Transverse colon (tissue), 4 donors: Measurements from ENCODE around the gene CABLES2. TPM values are rescaled to one million over a fixed set of nuclear protein-coding genes. Genes with fewer than 3 reads are reported as not detected.

Experiments used
- DNase-seq: peaks from one replicate; pipeline ENCODE4 v3.0.0-alpha.2; 2019
- H3K27ac ChIP-seq, 4 donors: fragments of 200-600 bp; sonication (generic); 2 replicates each; pipeline ENCODE4 v1.5.1; 2016 to 2018; ENCODE audit warnings: inconsistent platforms in 4 of 4
- H3K27me3 ChIP-seq: fragments of 200-600 bp; sonication (generic); 2 replicates; pipeline ENCODE4 v1.5.1; 2017; ENCODE audit warnings: inconsistent platforms
- H3K36me3 ChIP-seq, 4 donors: fragments of 200-600 bp; sonication (generic); 2 replicates each; pipeline ENCODE4 v1.5.1; 2017 to 2019; ENCODE audit warnings: inconsistent platforms in 4 of 4
- H3K4me1 ChIP-seq, 4 donors: fragments of 200-600 bp; sonication (generic); 2 replicates each; pipeline ENCODE4 v1.5.1; 2017 to 2020; ENCODE audit warnings: inconsistent platforms in 4 of 4
- H3K4me3 ChIP-seq, 4 donors: fragments of 200-600 bp; sonication (generic); 1 replicate in 1 of 4; 2 replicates in 3 of 4; pipeline versions ENCODE4 v1.5.1 to v1.6.1; 2017 to 2019; ENCODE audit warnings: inconsistent platforms in 4 of 4
- H3K9me3 ChIP-seq, 2 donors: fragments of 200-600 bp; sonication (generic); 2 replicates each; pipeline ENCODE4 v1.5.1; 2017 to 2019; ENCODE audit warnings: inconsistent platforms in 2 of 2
- EP300 ChIP-seq: sonication (generic); formaldehyde crosslinking; IDR thresholded peaks from one replicate; pipeline ENCODE4 v1.6.1; 2017; ENCODE audit warnings: antibody characterized with exemption, low read depth
- POLR2A ChIP-seq: fragments of 450-650 bp; IDR thresholded peaks from one replicate; pipeline ENCODE4 v1.6.1; 2016; ENCODE audit warnings: antibody characterized with exemption, mild to moderate bottlenecking, moderate library complexity
- POLR2AphosphoS5 ChIP-seq, 3 donors: sonication (generic); formaldehyde crosslinking; IDR thresholded peaks; one replicate each; pipeline ENCODE4 v1.6.1; 2016; ENCODE audit warnings: antibody characterized with exemption in 3 of 3
- WGBS, 2 donors: methylation state at CpG; one replicate each; pipeline ENCODE4 v1.1.5; 2018; ENCODE audit warnings: low coverage in 1 of 2; 5-methylcytosine and 5-hydroxymethylcytosine counted together
- in situ Hi-C, 4 donors: fragments of 200-750 bp; cut with MboI; loops; one replicate each; pipeline versions ENCODE4 v1.15.0 to v1.15.1; 2017; ENCODE audit warnings: low sequenced_read_pairs in 3 of 4, low pct_ligation_motif_present in 1 of 4, low pct_unique_long_range_greater_than_20kb in 1 of 4
- intact Hi-C: fragments of 100-400 bp; cut with DNase I; formaldehyde crosslinking; loops from one replicate; pipeline ENCODE4 v1.15.1; 2023; ENCODE audit warnings: low total_unique reads
- total RNA-seq, 4 donors: library from RNA; depleted of rRNA; stranded (reverse); fragments of >200 nt; gene quantifications; one replicate each; pipeline ENCODE4 v1.1.0, GENCODE V29; 2016
- TF ChIP-seq, protein P1 (sequence below), 5 experiments: fragments of 200-600 bp in 3 of 5; fragments of 450-650 bp in 2 of 5; sonication (generic) in 3 of 5; IDR thresholded peaks; 1 replicate in 2 of 5; 2 replicates in 3 of 5; pipeline ENCODE4 v1.5.1; 2016 to 2017; ENCODE audit warnings: antibody characterized with exemption in 5 of 5, inconsistent platforms in 3 of 5, mild to moderate bottlenecking in 2 of 5, moderate library complexity in 1 of 5

CABLES2 gene
- total RNA-seq, 4 donors from 2014 or later: 3.7 to 10.1 (median 8.5) TPM

DNA sequence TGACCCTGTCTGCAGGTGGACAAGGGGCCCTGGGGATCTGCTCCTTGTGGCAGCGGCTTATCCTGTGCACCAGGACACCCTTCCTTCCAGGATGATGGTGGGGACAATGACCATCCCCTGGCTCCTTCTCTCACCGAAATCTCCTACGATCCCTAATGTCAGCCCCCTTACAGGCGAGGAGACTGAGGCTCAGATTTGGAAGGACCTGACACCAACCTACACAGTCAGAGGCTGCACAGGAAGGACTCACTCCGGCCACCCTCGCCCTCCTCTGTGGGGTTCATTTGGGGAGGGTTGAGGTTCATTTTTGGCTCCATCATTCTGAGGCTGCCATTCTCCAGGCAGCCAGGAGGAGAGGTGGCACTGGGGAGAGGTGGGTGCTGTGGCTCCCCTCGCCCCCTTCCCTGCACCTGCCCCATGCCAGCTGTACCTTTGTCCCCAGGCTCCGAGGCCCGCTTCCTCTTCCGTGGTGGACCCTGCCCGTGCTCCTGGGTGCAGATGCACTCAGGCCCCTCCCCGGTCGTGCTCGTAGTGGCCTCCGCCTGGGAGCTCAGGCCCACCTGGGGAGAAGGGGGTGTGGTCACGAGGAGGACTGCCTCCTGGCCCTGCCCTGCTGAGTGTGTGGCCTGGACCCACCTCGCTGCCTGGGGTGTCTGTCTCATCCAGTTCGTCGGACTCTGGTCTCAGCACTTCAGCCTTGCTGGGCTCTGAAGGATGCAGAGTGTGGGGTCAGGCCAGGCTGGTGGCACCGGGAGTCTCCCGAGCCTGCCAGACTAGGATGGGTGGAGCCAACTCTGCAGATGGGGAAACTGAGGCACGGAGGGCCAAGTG, 5.3 kb upstream of the CABLES2 start:
- H3K9me3 ChIP-seq: no peaks in the 10 kb centered on the region
- peak; percentile 88 for DNase-seq
- no peaks in the 10 kb centered on the region for H3K36me3 ChIP-seq
- H3K27ac ChIP-seq: peak overlapping the region; percentile 71 to 92 (median 83)
- in situ Hi-C loops (no loop called here), intact Hi-C loops (loop anchor here (5.0 to 10.0 kb wide), 3 partner anchors 85 to 758 kb away; no protein-coding TSS in a partner anchor)
- no peaks in the 10 kb centered on the region for H3K27me3 ChIP-seq
- H3K4me1 ChIP-seq: peaks cover 31 to 68% (median 59%) of the 10 kb centered on the region in 4 donors
- peak overlapping the region in 2 of 4 donors; percentile 17 to 19 for H3K4me3 ChIP-seq
- TF ChIP-seq POLR2A: peak; percentile 72
- TF ChIP-seq POLR2AphosphoS5 (IDR thresholded peaks at IDR 0.05): peak; percentile 74 to 79 (median 74)
- TF ChIP-seq, protein P1, sequence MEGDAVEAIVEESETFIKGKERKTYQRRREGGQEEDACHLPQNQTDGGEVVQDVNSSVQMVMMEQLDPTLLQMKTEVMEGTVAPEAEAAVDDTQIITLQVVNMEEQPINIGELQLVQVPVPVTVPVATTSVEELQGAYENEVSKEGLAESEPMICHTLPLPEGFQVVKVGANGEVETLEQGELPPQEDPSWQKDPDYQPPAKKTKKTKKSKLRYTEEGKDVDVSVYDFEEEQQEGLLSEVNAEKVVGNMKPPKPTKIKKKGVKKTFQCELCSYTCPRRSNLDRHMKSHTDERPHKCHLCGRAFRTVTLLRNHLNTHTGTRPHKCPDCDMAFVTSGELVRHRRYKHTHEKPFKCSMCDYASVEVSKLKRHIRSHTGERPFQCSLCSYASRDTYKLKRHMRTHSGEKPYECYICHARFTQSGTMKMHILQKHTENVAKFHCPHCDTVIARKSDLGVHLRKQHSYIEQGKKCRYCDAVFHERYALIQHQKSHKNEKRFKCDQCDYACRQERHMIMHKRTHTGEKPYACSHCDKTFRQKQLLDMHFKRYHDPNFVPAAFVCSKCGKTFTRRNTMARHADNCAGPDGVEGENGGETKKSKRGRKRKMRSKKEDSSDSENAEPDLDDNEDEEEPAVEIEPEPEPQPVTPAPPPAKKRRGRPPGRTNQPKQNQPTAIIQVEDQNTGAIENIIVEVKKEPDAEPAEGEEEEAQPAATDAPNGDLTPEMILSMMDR (IDR thresholded peaks at IDR 0.05): peak in 1 of 5 experiments; percentile 20
- TF ChIP-seq EP300: no peak
- WGBS, 2 donors: 58% methylated on average over 14 of the region's 22 CpGs; no CpG with 5 or more reads in 1 of the 2 donors

DNA sequence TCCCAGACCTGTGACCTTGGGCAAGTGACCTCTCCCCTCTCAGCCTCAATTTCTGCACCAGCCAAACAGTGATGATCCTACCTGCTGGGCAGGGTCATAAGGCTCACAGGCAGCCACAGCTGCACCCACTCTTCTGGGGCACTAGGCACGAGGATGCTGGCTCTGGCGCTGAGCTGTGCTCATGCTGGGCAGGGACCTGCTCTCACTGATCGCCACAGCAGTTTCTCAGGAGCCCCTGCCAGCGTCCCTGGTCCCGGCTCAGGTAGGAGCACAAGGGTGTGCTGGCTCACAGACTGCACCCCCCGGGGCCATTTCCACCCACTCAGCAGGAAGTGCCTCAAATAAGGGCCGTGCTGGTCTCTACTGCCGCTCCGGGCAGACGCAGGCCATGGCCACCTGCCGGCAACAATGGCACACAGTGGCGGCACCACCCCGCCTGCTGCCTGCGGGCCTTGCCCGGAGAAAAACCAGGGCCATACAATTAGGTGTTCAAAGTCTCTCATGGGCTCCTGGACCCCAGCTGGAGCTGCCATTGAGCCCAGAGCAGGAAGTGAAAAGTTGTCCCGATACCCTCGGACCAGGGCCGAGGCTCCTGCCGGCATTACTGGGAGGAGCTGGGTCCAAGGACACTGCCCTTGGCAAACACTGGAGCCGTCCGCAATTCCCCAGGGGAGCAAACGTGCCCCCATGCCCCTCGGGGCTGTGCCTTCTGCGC, 4.6 kb upstream of the CABLES2 start:
- Histone ChIP-seq H3K4me3 (peak overlapping the region in 2 of 4 donors; percentile 17 to 19), H3K27ac (peak overlapping the region; percentile 71 to 92 (median 83)), H3K36me3 (no peaks in the 10 kb centered on the region), H3K4me1 (peaks cover 32 to 69% (median 61%) of the 10 kb centered on the region in 4 donors), H3K27me3 (no peaks in the 10 kb centered on the region), H3K9me3 (no peaks in the 10 kb centered on the region)
- TF ChIP-seq POLR2A (peak; percentile 20), EP300 (no peak)
- TF ChIP-seq, protein P1 (IDR thresholded peaks at IDR 0.05): peak in 4 of 5 experiments; percentile 24 to 74 (median 38)
- in situ Hi-C loops: no loop called here
- DNase-seq: peak; percentile 50
- WGBS, 2 donors: 37% methylated on average over 10 of the region's 24 CpGs; no CpG with 5 or more reads in 1 of the 2 donors
- intact Hi-C loops: loop anchor here (5.0 to 10.0 kb wide), 3 partner anchors 86 to 757 kb away; no protein-coding TSS in a partner anchor

DNA sequence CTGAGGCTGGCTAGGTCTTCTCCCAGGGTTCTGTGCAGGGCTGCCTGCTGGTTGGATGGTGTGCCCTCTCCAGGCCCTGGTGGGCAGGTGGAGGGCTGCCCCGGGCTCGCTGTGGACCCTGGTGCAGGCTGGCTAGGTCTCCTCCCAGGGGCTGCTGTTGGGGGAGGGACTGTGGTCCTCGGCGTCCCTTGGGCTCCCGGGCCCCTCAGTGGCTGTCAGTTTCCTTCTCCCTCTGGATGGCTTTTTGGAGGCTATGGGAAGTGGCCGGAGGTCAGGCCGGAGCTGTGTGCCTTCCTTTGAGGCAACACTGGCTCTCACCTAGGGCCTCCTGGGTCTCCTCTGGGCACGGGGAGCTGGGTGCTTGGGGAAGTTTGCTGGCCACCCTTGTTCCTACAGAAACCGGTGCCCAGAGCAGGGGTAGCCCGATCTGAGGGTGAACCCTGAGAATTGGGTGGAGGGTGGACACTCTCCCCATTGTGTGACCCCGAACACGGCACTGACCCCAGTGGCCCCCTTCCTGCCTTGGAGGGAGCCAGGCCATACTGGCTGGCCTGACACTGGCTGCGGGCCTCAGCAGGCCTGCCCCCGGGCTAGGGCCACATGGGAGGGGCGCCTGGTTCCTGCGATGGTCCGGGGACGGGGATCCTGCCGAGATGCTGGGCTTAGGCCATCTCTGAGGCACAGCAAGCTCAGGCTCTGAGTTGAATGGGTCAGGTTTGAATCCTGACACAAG, 3.8 kb upstream of the CABLES2 start:
- DNase-seq: no peak
- H3K4me1 ChIP-seq: peaks cover 37 to 76% (median 68%) of the 10 kb centered on the region in 4 donors
- intact Hi-C loops: loop anchor here (5.0 to 10.0 kb wide), 3 partner anchors 86 to 756 kb away; no protein-coding TSS in a partner anchor

More for the DNA sequence above, 3.8 kb upstream of the CABLES2 start:
- no peak for TF ChIP-seq EP300
- TF ChIP-seq POLR2AphosphoS5 (IDR thresholded peaks at IDR 0.05): no peak
- TF ChIP-seq POLR2A: no peak
- TF ChIP-seq, protein P1 (IDR thresholded peaks at IDR 0.05): no peak
- Histone ChIP-seq H3K9me3 (no peaks in the 10 kb centered on the region), H3K27ac (peak overlapping the region; percentile 71 to 92 (median 83)), H3K27me3 (no peaks in the 10 kb centered on the region), H3K36me3 (no peaks in the 10 kb centered on the region), H3K4me3 (peak overlapping the region in 1 of 4 donors; percentile 5)
- WGBS, 2 donors: 55% methylated on average over 4 of the region's 19 CpGs; no CpG with 5 or more reads in 1 of the 2 donors
- in situ Hi-C loops: no loop called here
